WTC11 (cell line): ENCODE data around the gene ANXA5. TPM values are rescaled to one million over a fixed set of nuclear protein-coding genes. Genes with fewer than 3 reads are reported as not detected.

Experiments used
- ATAC-seq: fragments of 200-7000 bp; cut with Tn5 transposase; 2 replicates; pipeline ENCODE4 v1.10.0; 2021; ENCODE audit warnings: mild to moderate bottlenecking, moderate library complexity
- CTCF ChIA-PET: fragments of 300-600 bp; sonication (Branson Sonifier 250); formaldehyde crosslinking; loops from one replicate; lab custom pipeline; 2021; ENCODE audit warnings: antibody characterized with exemption; lab: Charles Lee
- POLR2A ChIA-PET: fragments of 350-600 bp; sonication (Branson Sonifier 250); formaldehyde crosslinking; loops from one replicate; lab custom pipeline; 2021; ENCODE audit warnings: antibody characterized with exemption; lab: Charles Lee
- DNase-seq: peaks from one replicate; pipeline ENCODE4 v3.0.0; 2021; ENCODE audit warnings: low spot score
- H3K27ac Mint-ChIP-seq: 2 replicates; pipeline ENCODE4 v1.8.0; 2021; ENCODE audit warnings: mixed read lengths
- H3K27me3 Mint-ChIP-seq: 2 replicates; pipeline ENCODE4 v1.8.0; 2021; ENCODE audit warnings: low read depth, mild to moderate bottlenecking, moderate library complexity, mixed read lengths
- H3K36me3 Mint-ChIP-seq: 2 replicates; pipeline ENCODE4 v1.8.0; 2021; ENCODE audit warnings: mixed read lengths
- H3K4me1 Mint-ChIP-seq: 2 replicates; pipeline ENCODE4 v1.8.0; 2022; ENCODE audit warnings: mixed read lengths
- H3K4me3 Mint-ChIP-seq: 2 replicates; pipeline ENCODE4 v1.8.0; 2021; ENCODE audit warnings: mild to moderate bottlenecking, moderate library complexity, mixed read lengths
- H3K9me3 Mint-ChIP-seq: 2 replicates; pipeline ENCODE4 v1.8.0; 2021; ENCODE audit warnings: mixed read lengths
- ARID4B ChIP-seq: sonication (generic); formaldehyde crosslinking; IDR thresholded peaks from 2 replicates; pipeline ENCODE4 v1.8.0; 2023; ENCODE audit warnings: missing genetic modification reagents, mild to moderate bottlenecking, borderline replicate concordance
- ATF3 ChIP-seq: sonication (generic); formaldehyde crosslinking; conservative IDR thresholded peaks from 2 replicates; pipeline ENCODE4 v1.8.1; 2022; ENCODE audit warnings: mild to moderate bottlenecking, missing genetic modification reagents
- CDX4 ChIP-seq: fragments of 250-450 bp; sonication (Bioruptor Pico); IDR thresholded peaks from 2 replicates; pipeline ENCODE4 v1.9.0; 2021; ENCODE audit warnings: moderate library complexity, mild to moderate bottlenecking, inconsistent platforms, borderline replicate concordance
- CREB1 ChIP-seq: sonication (generic); formaldehyde crosslinking; IDR thresholded peaks from 2 replicates; pipeline ENCODE4 v1.8.0; 2023; ENCODE audit warnings: mild to moderate bottlenecking, missing genetic modification reagents
- E2F1 ChIP-seq: sonication (generic); formaldehyde crosslinking; IDR thresholded peaks from 2 replicates; pipeline ENCODE4 v1.8.0; 2022; ENCODE audit warnings: mild to moderate bottlenecking, missing genetic modification reagents
- ERG ChIP-seq: fragments of 250-450 bp; sonication (Bioruptor Pico); IDR thresholded peaks from 2 replicates; pipeline ENCODE4 v1.8.0; 2021; ENCODE audit warnings: mild to moderate bottlenecking
- HMGXB4 ChIP-seq: sonication (generic); formaldehyde crosslinking; IDR thresholded peaks from 2 replicates; pipeline ENCODE4 v1.8.1; 2023; ENCODE audit warnings: mild to moderate bottlenecking, moderate library complexity, missing genetic modification reagents
- IRF1 ChIP-seq: sonication (generic); formaldehyde crosslinking; IDR thresholded peaks from 2 replicates; pipeline ENCODE4 v1.8.0; 2023; ENCODE audit warnings: missing genetic modification reagents
- MLX ChIP-seq: sonication (generic); formaldehyde crosslinking; IDR thresholded peaks from 2 replicates; pipeline ENCODE4 v1.8.1; 2023; ENCODE audit warnings: mild to moderate bottlenecking, missing genetic modification reagents, moderate library complexity
- NFATC4 ChIP-seq: fragments of 250-450 bp; sonication (Bioruptor Pico); IDR thresholded peaks from 2 replicates; pipeline ENCODE4 v1.9.0; 2021; ENCODE audit warnings: mild to moderate bottlenecking
- NFE2L1 ChIP-seq: sonication (generic); formaldehyde crosslinking; IDR thresholded peaks from 2 replicates; pipeline ENCODE4 v1.8.1; 2023; ENCODE audit warnings: missing genetic modification reagents
- PREB ChIP-seq: sonication (generic); formaldehyde crosslinking; IDR thresholded peaks from 2 replicates; pipeline ENCODE4 v1.8.1; 2022; ENCODE audit warnings: mild to moderate bottlenecking, missing genetic modification reagents, moderate library complexity, borderline replicate concordance
- SMAD3 ChIP-seq: sonication (generic); formaldehyde crosslinking; IDR thresholded peaks from 2 replicates; pipeline ENCODE4 v1.8.0; 2022; ENCODE audit warnings: missing genetic modification reagents, mild to moderate bottlenecking, borderline replicate concordance
- ZNF121 ChIP-seq: sonication (generic); formaldehyde crosslinking; IDR thresholded peaks from 2 replicates; pipeline ENCODE4 v1.8.0; 2023; ENCODE audit warnings: missing genetic modification reagents
- ZNF425 ChIP-seq: fragments of 250-450 bp; sonication (Bioruptor Pico); conservative IDR thresholded peaks from 2 replicates; pipeline ENCODE4 v1.9.0; 2021; ENCODE audit warnings: mild to moderate bottlenecking
- ZNF532 ChIP-seq: fragments of 250-450 bp; sonication (Bioruptor Pico); IDR thresholded peaks from 2 replicates; pipeline ENCODE4 v1.9.0; 2021; ENCODE audit warnings: mild to moderate bottlenecking, borderline replicate concordance
- total RNA-seq: library from RNA; stranded (reverse); gene quantifications from 3 replicates; pipeline ENCODE4 v1.2.3, GENCODE V29; 2021

Gene ANXA5
- total RNA-seq, 1 experiment from 2014 or later, result 186 TPM

GRCh38 chr4:121653986-121654385, 42.8 kb downstream of the ANXA5 start:
- Mint-ChIP-seq H3K27ac (no peak overlapping the region), H3K4me1 (no peaks in the 10 kb centered on the region), H3K4me3 (no peak overlapping the region), H3K27me3 (no peaks in the 10 kb centered on the region), H3K36me3 (no peaks in the 10 kb centered on the region), H3K9me3 (no peaks in the 10 kb centered on the region)
- ATAC-seq (no peak), DNase-seq (no peak)
- POLR2A ChIA-PET, result no interaction called here
- CTCF ChIA-PET, result interaction anchor here (1.3 to 2.9 kb wide), 2 partner anchors 189 to 191 kb away, joined by 3 to 10 read pairs; no protein-coding TSS in a partner anchor
- TF ChIP-seq PREB (CRISPR knock-in tag), result no peak
- TF ChIP-seq HMGXB4 (CRISPR knock-in tag), result no peak
- TF ChIP-seq CDX4 (CRISPR knock-in tag), result no peak
- no peak for TF ChIP-seq ATF3
- no peak for TF ChIP-seq CREB1 (CRISPR knock-in tag)
- no peak for TF ChIP-seq ERG (CRISPR knock-in tag)
- no peak for TF ChIP-seq SMAD3 (CRISPR knock-in tag)
- no peak for TF ChIP-seq NFE2L1
- no peak for TF ChIP-seq ZNF121 (CRISPR knock-in tag)
- no peak for TF ChIP-seq IRF1
- TF ChIP-seq ZNF425 (CRISPR knock-in tag), result no peak
- no peak for TF ChIP-seq NFATC4 (CRISPR knock-in tag)
- TF ChIP-seq ZNF532, result no peak
- TF ChIP-seq MLX, result no peak
- no peak for TF ChIP-seq ARID4B (CRISPR knock-in tag)
- no peak for TF ChIP-seq E2F1 (CRISPR knock-in tag)
